ENCODE results near the gene ZFR. TPM values are rescaled to one million over a fixed set of nuclear protein-coding genes. Genes with fewer than 3 reads are reported as not detected.
A peak's percentile ranks its signal among the peaks of the same experiment; 100 is the strongest.

ZFR gene
- total RNA-seq, 2 experiments from 2014 or later, result 58.8 to 61.0 TPM

GRCh38 chr5:32394981-32395380 lies 49.6 kb downstream of the ZFR start:
- intact Hi-C loops (cut with DNase I, micrococcal nuclease), result loop anchor here in 1 of 2 experiments (5.0 kb wide), 1 partner anchor 163 kb away; no protein-coding TSS in a partner anchor
- TF ChIP-seq CTCF (IDR thresholded peaks at IDR 0.05), result no peak
- no peak overlapping the region for H3K4me3 ChIP-seq (ENCODE audit: low read length)
- H3K27ac Mint-ChIP-seq, result no peak overlapping the region
- POLR2A ChIA-PET, result no interaction called here
- DNase-seq (no peak), ATAC-seq (ENCODE audit: poor library complexity) (no peak)
- H3K27me3 ChIP-seq (ENCODE audit: control insufficient read depth in 1 of 2, insufficient read depth in 2 of 2, low read length in 2 of 2), result no peaks in the 10 kb centered on the region
- H3K27me3 Mint-ChIP-seq, result no peaks in the 10 kb centered on the region
- H3K4me3 Mint-ChIP-seq, result no peak overlapping the region
- peaks cover 89% of the 10 kb centered on the region for H3K36me3 Mint-ChIP-seq (ENCODE audit: low read depth)
- CTCF ChIA-PET, result no interaction called here
- no peaks in the 10 kb centered on the region for H3K9me3 ChIP-seq (ENCODE audit: control insufficient read depth in 1 of 2, insufficient read depth in 1 of 2, low read length in 2 of 2)
- H3K4me1 Mint-ChIP-seq (ENCODE audit: low read depth), result no peaks in the 10 kb centered on the region
- no peaks in the 10 kb centered on the region for H3K4me1 ChIP-seq (ENCODE audit: insufficient read depth, low read length)
- H3K9me3 Mint-ChIP-seq, result no peaks in the 10 kb centered on the region
- peaks cover 74% of the 10 kb centered on the region for H3K36me3 ChIP-seq (ENCODE audit: insufficient read depth, low read length)
- H3K27ac ChIP-seq (ENCODE audit: low read depth in 1 of 2, low read length in 2 of 2), result no peak overlapping the region

- no peak overlapping the region for H3K27ac Mint-ChIP-seq
- no peaks in the 10 kb centered on the region for H3K4me1 Mint-ChIP-seq (ENCODE audit: low read depth)
- H3K27me3 ChIP-seq (ENCODE audit: control insufficient read depth in 1 of 2, insufficient read depth in 2 of 2, low read length in 2 of 2), result no peaks in the 10 kb centered on the region
- H3K27ac ChIP-seq (ENCODE audit: low read depth in 1 of 2, low read length in 2 of 2), result no peak overlapping the region
- DNase-seq (no peak), ATAC-seq (ENCODE audit: poor library complexity) (no peak)
- H3K9me3 Mint-ChIP-seq, result no peaks in the 10 kb centered on the region
- POLR2A ChIA-PET, result no interaction called here
- H3K9me3 ChIP-seq (ENCODE audit: control insufficient read depth in 1 of 2, insufficient read depth in 1 of 2, low read length in 2 of 2), result no peaks in the 10 kb centered on the region
- no peaks in the 10 kb centered on the region for H3K27me3 Mint-ChIP-seq
- H3K4me3 ChIP-seq (ENCODE audit: low read length), result no peak overlapping the region
- no peaks in the 10 kb centered on the region for H3K4me1 ChIP-seq (ENCODE audit: insufficient read depth, low read length)
- TF ChIP-seq CTCF (IDR thresholded peaks at IDR 0.05), result no peak
- intact Hi-C loops (cut with DNase I, micrococcal nuclease), result loop anchor here in 1 of 2 experiments (5.0 kb wide), 1 partner anchor 160 kb away; no protein-coding TSS in a partner anchor
- H3K36me3 Mint-ChIP-seq (ENCODE audit: low read depth), result peaks cover 91% of the 10 kb centered on the region
- CTCF ChIA-PET, result no interaction called here
- peaks cover 80% of the 10 kb centered on the region for H3K36me3 ChIP-seq (ENCODE audit: insufficient read depth, low read length)
- no peak overlapping the region for H3K4me3 Mint-ChIP-seq
These were observed 52.5 kb downstream of the ZFR start for GRCh38 chr5:32392039-32392438.

GRCh38 chr5:32390819-32391591 lies 53.5 kb downstream of the ZFR start:
- H3K27me3 ChIP-seq (ENCODE audit: control insufficient read depth in 1 of 2, insufficient read depth in 2 of 2, low read length in 2 of 2), result no peaks in the 10 kb centered on the region
- no peaks in the 10 kb centered on the region for H3K4me1 Mint-ChIP-seq (ENCODE audit: low read depth)
- ChIA-PET CTCF (no interaction called here), POLR2A (no interaction called here)
- intact Hi-C loops (cut with DNase I, micrococcal nuclease), result loop anchor here in 1 of 2 experiments (5.0 kb wide), 1 partner anchor 159 kb away; no protein-coding TSS in a partner anchor
- H3K9me3 ChIP-seq (ENCODE audit: control insufficient read depth in 1 of 2, insufficient read depth in 1 of 2, low read length in 2 of 2), result no peaks in the 10 kb centered on the region
- peaks cover 90% of the 10 kb centered on the region for H3K36me3 Mint-ChIP-seq (ENCODE audit: low read depth)
- no peak overlapping the region for H3K4me3 ChIP-seq (ENCODE audit: low read length)
- H3K27ac ChIP-seq (ENCODE audit: low read depth in 1 of 2, low read length in 2 of 2), result no peak overlapping the region
- H3K27ac Mint-ChIP-seq, result no peak overlapping the region
- H3K4me1 ChIP-seq (ENCODE audit: insufficient read depth, low read length), result no peaks in the 10 kb centered on the region
- no peak overlapping the region for H3K4me3 Mint-ChIP-seq
- peaks cover 78% of the 10 kb centered on the region for H3K36me3 ChIP-seq (ENCODE audit: insufficient read depth, low read length)
- ATAC-seq (ENCODE audit: poor library complexity) (no peak), DNase-seq (peak in 2 of 14 experiments; percentile 29 to 44)
- no peaks in the 10 kb centered on the region for H3K9me3 Mint-ChIP-seq
- H3K27me3 Mint-ChIP-seq, result no peaks in the 10 kb centered on the region
- TF ChIP-seq CTCF (IDR thresholded peaks at IDR 0.05), result no peak

Data from CD4-positive, alpha-beta T cell (primary cell).